ENCODE results near the gene MTUS2. TPM values are rescaled to one million over a fixed set of nuclear protein-coding genes. Genes with fewer than 3 reads are reported as not detected.

Gene MTUS2
- total and polyA plus RNA-seq, 9 of the 15 experiments (the other 6 are each of a cell fraction or from before 2014, with no cell fraction given): 0.01 to 0.28 (median 0.06) TPM; not detected in 1

GRCh38 chr13:28859069-28859468 is 38.9 kb downstream of the MTUS2 start (continued):
- TF ChIP-seq PRDM10 (IDR thresholded peaks at IDR 0.05; ENCODE audit: partially characterized antibody): no peak

- DNase-seq (ENCODE audit: extremely low read depth in 1 of 4, low spot score in 3 of 4) (no peak), ATAC-seq (no peak), FAIRE-seq (no peak)
- ChIA-PET CTCF (ENCODE audit: low intra/inter-chr PET ratio) (interaction anchor here (0.7 kb wide), 1 partner anchor 64 kb away, joined by 3 read pairs; no protein-coding TSS in a partner anchor), POLR2A (no interaction called here)
- TF ChIP-seq XRCC4 (IDR thresholded peaks at IDR 0.05; ENCODE audit: extremely low read depth, insufficient read depth, insufficient read length) (no peak), HNRNPLL (IDR thresholded peaks at IDR 0.05; ENCODE audit: low read depth, low read length, poor library complexity, severe bottlenecking) (no peak), ZNF512 (tag; IDR thresholded peaks at IDR 0.05) (no peak), HCFC1 (IDR thresholded peaks at IDR 0.05; ENCODE audit: low read depth, low read length) (no peak), SRSF1 (IDR thresholded peaks at IDR 0.05; ENCODE audit: low read depth, low read length) (no peak), GABPB2 (CRISPR knock-in tag; conservative IDR thresholded peaks at IDR 0.05) (no peak), THAP7 (CRISPR knock-in tag; IDR thresholded peaks at IDR 0.05) (no peak), PHB2 (IDR thresholded peaks at IDR 0.05; ENCODE audit: low read depth) (no peak), FOXJ3 (CRISPR knock-in tag; IDR thresholded peaks at IDR 0.05) (no peak), SMAD2 (IDR thresholded peaks at IDR 0.05; ENCODE audit: low read depth, low read length) (no peak), RBM15 (IDR thresholded peaks at IDR 0.05; ENCODE audit: insufficient read depth, low read length) (no peak), RBM17 (IDR thresholded peaks at IDR 0.05; ENCODE audit: borderline replicate concordance, low read depth, low read length) (no peak), MEF2A (IDR thresholded peaks at IDR 0.05; ENCODE audit: control insufficient read depth, low read depth, low read length) (no peak), DPF2 (IDR thresholded peaks at IDR 0.05) (no peak)
- H3K9ac ChIP-seq (ENCODE audit: insufficient read depth in 1 of 2, low read depth in 2 of 2, low read length in 2 of 2): no peak overlapping the region
- H4K20me1 ChIP-seq (replicated peaks; ENCODE audit: control insufficient read depth, insufficient read depth, low read length): no peaks in the 10 kb centered on the region
- no TSS peak for BruUV-seq (replicated peaks)
- no peaks in the 10 kb centered on the region for H3K36me3 ChIP-seq (ENCODE audit: control insufficient read depth, insufficient read depth, low read length)
- H3K27ac ChIP-seq (ENCODE audit: extremely low read depth, low read depth, low read length): no peak overlapping the region
- in situ Hi-C loops (cut with MboI) (no loop called here), intact Hi-C loops (cut with micrococcal nuclease) (no loop called here)
- no peak overlapping the region for H3K4me2 ChIP-seq (ENCODE audit: insufficient read depth, low read length)
- no peaks in the 10 kb centered on the region for H3K4me1 ChIP-seq (replicated peaks in 1 of 2; ENCODE audit: control insufficient read depth in 2 of 2, insufficient read depth in 2 of 2, low read length in 2 of 2)
- no peak overlapping the region for H3K4me3 ChIP-seq
- H2AFZ ChIP-seq (ENCODE audit: low read depth, low read length): no peak overlapping the region
- no peaks in the 10 kb centered on the region for H3K9me3 ChIP-seq (replicated peaks; ENCODE audit: control insufficient read depth, insufficient read depth, low read depth, low read length)
- 0% methylated on average over 2 of the region's 2 CpGs for WGBS (ENCODE audit: insufficient coverage, low coverage, missing lambda C conversion rate)
- no peaks in the 10 kb centered on the region for H3K9me1 ChIP-seq (ENCODE audit: control insufficient read depth, insufficient read depth, low read length)
- H3K27me3 ChIP-seq (ENCODE audit: control insufficient read depth in 2 of 2, insufficient read depth in 2 of 2, low read length in 2 of 2): no peaks in the 10 kb centered on the region; a peak in 1 of 5 replicates
- H3K79me2 ChIP-seq (ENCODE audit: control insufficient read depth, insufficient read depth, low read length): no peaks in the 10 kb centered on the region
These were observed 39.6 kb downstream of the MTUS2 start for GRCh38 chr13:28859717-28860116.

Data from K562 (cell line).